A549 (cell line): Measurements from ENCODE around the gene KCNG3. TPM values are rescaled to one million over a fixed set of nuclear protein-coding genes. Genes with fewer than 3 reads are reported as not detected.

Experiments
- ATAC-seq, 2 experiments: fragments of 200-7000 bp in 1 of 2; fragments of >200 bp in 1 of 2; cut with Nextera tagmentation in 1 of 2; cut with Tn5 transposase in 1 of 2; 3 replicates each; pipeline versions ENCODE4 v1.8.0 to v1.9.1; 2018 to 2020; ENCODE audit warnings: mild to moderate bottlenecking in 1 of 2, moderate library complexity in 1 of 2
- CTCF ChIA-PET: fragments of 300-600 bp; sonication (Branson Sonifier 250); formaldehyde crosslinking; extraction: SDS; loops from one replicate; lab custom pipeline; 2021; ENCODE audit warnings: antibody characterized with exemption, inconsistent platforms; lab: Yijun Ruan, JAX
- POLR2A ChIA-PET: fragments of 350-600 bp; formaldehyde crosslinking; extraction: SDS; loops from one replicate; lab custom pipeline; 2021; ENCODE audit warnings: antibody characterized with exemption, inconsistent platforms; lab: Yijun Ruan, JAX
- DNase-seq, 2 experiments: peaks; one replicate each; pipeline versions ENCODE4 v3.0.0 to v3.0.0-alpha.2; 2011 to 2016; ENCODE audit warnings: low read depth in 1 of 2, low spot score in 1 of 2
- FAIRE-seq: peaks from 2 replicates; lab custom pipeline; 2011; peaks lifted over from hg19 to GRCh38; lab: Jason Lieb, UNC
- H3K27ac ChIP-seq, 2 experiments: fragments of >200 bp; sonication (Bioruptor Twin); formaldehyde crosslinking; 3 replicates each; pipeline ENCODE4 v1.5.1; 2016 to 2017
- H3K4me1 ChIP-seq: fragments of >200 bp; sonication (Bioruptor Twin); formaldehyde crosslinking; 3 replicates; pipeline ENCODE4 v1.6.1; 2016
- H3K4me2 ChIP-seq: fragments of >200 bp; sonication (Bioruptor Twin); formaldehyde crosslinking; 3 replicates; pipeline ENCODE4 v1.6.1; 2016
- H3K4me3 ChIP-seq: fragments of >200 bp; sonication (Bioruptor Twin); formaldehyde crosslinking; 3 replicates; pipeline ENCODE4 v1.5.1; 2016
- H3K9me3 ChIP-seq: fragments of >200 bp; sonication (Bioruptor Twin); formaldehyde crosslinking; 3 replicates; pipeline ENCODE4 v1.6.1; 2016
- ATOH8 ChIP-seq: fragments of 250-450 bp; sonication (Bioruptor Pico); IDR thresholded peaks from 2 replicates; pipeline ENCODE4 v1.5.0; 2020; ENCODE audit warnings: low read depth, mild to moderate bottlenecking, moderate library complexity
- BHLHE40 ChIP-seq: IDR thresholded peaks from 2 replicates; pipeline ENCODE4 v1.6.1; 2012; ENCODE audit warnings: low read depth, low read length, inconsistent platforms
- CBX2 ChIP-seq: fragments of 200-600 bp; sonication (generic); IDR thresholded peaks from 2 replicates; pipeline ENCODE4 v1.6.1; 2016; ENCODE audit warnings: low read depth, mild to moderate bottlenecking, borderline replicate concordance
- CBX8 ChIP-seq: fragments of 200-600 bp; sonication (generic); IDR thresholded peaks from 2 replicates; pipeline ENCODE4 v1.6.1; 2016
- CEBPB ChIP-seq, 2 experiments: fragments of >200 bp in 1 of 2; sonication (Bioruptor Twin) in 1 of 2; formaldehyde crosslinking in 1 of 2; IDR thresholded peaks; 2 replicates each; pipeline ENCODE4 v1.6.1; 2012 to 2016
- CHD2 ChIP-seq: fragments of 150-350 bp; IDR thresholded peaks from 2 replicates; pipeline ENCODE4 v1.6.1; 2014; ENCODE audit warnings: low read length; ENCODE audit not compliant: partially characterized antibody
- EHF ChIP-seq: fragments of 250-450 bp; sonication (Bioruptor Pico); IDR thresholded peaks from 2 replicates; pipeline ENCODE4 v1.5.0; 2020; ENCODE audit warnings: mild to moderate bottlenecking
- FOXS1 ChIP-seq: fragments of 250-450 bp; sonication (Bioruptor Pico); IDR thresholded peaks from 2 replicates; pipeline ENCODE4 v1.5.0; 2020; ENCODE audit warnings: mild to moderate bottlenecking, moderate library complexity
- GATA3 ChIP-seq: IDR thresholded peaks from 2 replicates; pipeline ENCODE4 v1.6.1; 2012; ENCODE audit warnings: borderline replicate concordance
- HEYL ChIP-seq: fragments of 250-450 bp; sonication (Bioruptor Pico); IDR thresholded peaks from 2 replicates; pipeline ENCODE4 v1.8.0; 2021; ENCODE audit warnings: mild to moderate bottlenecking, moderate library complexity
- HMGXB4 ChIP-seq: fragments of 250-450 bp; sonication (Bioruptor Pico); IDR thresholded peaks from 2 replicates; pipeline ENCODE4 v1.5.0; 2021; ENCODE audit warnings: mild to moderate bottlenecking, moderate library complexity, borderline replicate concordance
- JUNB ChIP-seq: fragments of >200 bp; sonication (Bioruptor Twin); formaldehyde crosslinking; IDR thresholded peaks from 2 replicates; pipeline ENCODE4 v1.6.1; 2016
- KDM1A ChIP-seq: fragments of 200-600 bp; sonication (generic); IDR thresholded peaks from 2 replicates; pipeline ENCODE4 v1.6.1; 2016; ENCODE audit warnings: low read depth, mild to moderate bottlenecking
- KDM5A ChIP-seq: fragments of 200-600 bp; sonication (generic); IDR thresholded peaks from 2 replicates; pipeline ENCODE4 v1.6.1; 2016; ENCODE audit warnings: antibody characterized with exemption, mild to moderate bottlenecking
- MAX ChIP-seq: IDR thresholded peaks from 2 replicates; pipeline ENCODE4 v1.6.1; 2012
- MYC ChIP-seq: IDR thresholded peaks from 2 replicates; pipeline ENCODE4 v1.6.1; 2012; ENCODE audit warnings: mild to moderate bottlenecking, inconsistent platforms, low read length, improper control_type of control experiment, borderline replicate concordance
- NR3C1 ChIP-seq: fragments of >200 bp; sonication (Bioruptor Twin); formaldehyde crosslinking; IDR thresholded peaks from 3 replicates; pipeline ENCODE4 v1.6.1; 2017
- PBX3 ChIP-seq: IDR thresholded peaks from 2 replicates; pipeline ENCODE4 v1.6.1; 2012
- RAD21 ChIP-seq, 2 experiments: fragments of >200 bp in 1 of 2; sonication (Bioruptor Twin) in 1 of 2; formaldehyde crosslinking in 1 of 2; IDR thresholded peaks in 1 of 2; conservative IDR thresholded peaks in 1 of 2; 2 replicates in 1 of 2; 3 replicates in 1 of 2; pipeline ENCODE4 v1.6.1; 2012 to 2018; ENCODE audit warnings: inconsistent platforms in 1 of 2
- REST ChIP-seq: fragments of 200-600 bp; sonication (generic); IDR thresholded peaks from 2 replicates; pipeline ENCODE4 v1.6.1; 2016; ENCODE audit warnings: antibody characterized with exemption, mild to moderate bottlenecking, moderate library complexity
- RFX5 ChIP-seq: fragments of 450-650 bp; IDR thresholded peaks from 2 replicates; pipeline ENCODE4 v1.7.1; 2014; ENCODE audit warnings: antibody characterized with exemption, mild to moderate bottlenecking, moderate library complexity
- RNF2 ChIP-seq: fragments of 200-600 bp; sonication (generic); IDR thresholded peaks from 2 replicates; pipeline ENCODE4 v1.6.1; 2016; ENCODE audit warnings: low read depth, mild to moderate bottlenecking, antibody characterized with exemption, moderate library complexity, borderline replicate concordance
- SREBF2 ChIP-seq: fragments of 450-650 bp; IDR thresholded peaks from 2 replicates; pipeline ENCODE4 v1.6.1; 2014; ENCODE audit warnings: mild to moderate bottlenecking, moderate library complexity
- TP53 ChIP-seq: fragments of 250-450 bp; sonication (Bioruptor Pico); IDR thresholded peaks from 2 replicates; pipeline ENCODE4 v1.5.0; 2021; ENCODE audit warnings: mild to moderate bottlenecking, moderate library complexity
- ZC3H11A ChIP-seq: fragments of 450-650 bp; IDR thresholded peaks from 2 replicates; pipeline ENCODE4 v1.6.1; 2014; ENCODE audit warnings: antibody characterized with exemption, mild to moderate bottlenecking
- ZNF302 ChIP-seq: fragments of 250-450 bp; sonication (Bioruptor Pico); IDR thresholded peaks from 2 replicates; pipeline ENCODE4 v1.9.0; 2021; ENCODE audit warnings: inconsistent platforms, mild to moderate bottlenecking, moderate library complexity
- ZSCAN20 ChIP-seq: fragments of 250-450 bp; sonication (Bioruptor Pico); IDR thresholded peaks from 2 replicates; pipeline ENCODE4 v1.8.0; 2022; ENCODE audit warnings: mild to moderate bottlenecking, moderate library complexity
- WGBS: methylation state at CpG from one replicate; pipeline ENCODE4 v1.1.6; 2017; ENCODE audit errors: missing lambda C conversion rate; 5-methylcytosine and 5-hydroxymethylcytosine counted together
- polyA plus RNA-seq, 4 experiments: library from polyadenylated mRNA; depleted of rRNA in 3 of 4; stranded (reverse); fragments of >200 nt; fragmentation: RNase III in 1 of 4; extraction: RNeasy Plus Mini Kit Qiagen cat#74134 plus additional on column Dnase treatment in 1 of 4; gene quantifications; 2 replicates in 3 of 4; 3 replicates in 1 of 4; pipeline ENCODE4 v1.2.3, GENCODE V29; 2011 to 2017

The KCNG3 gene
- polyA plus RNA-seq, 2 of the 4 experiments (the other 2 are of a cell fraction) = 0.67 to 0.70 TPM

- no peak for DNase-seq
- H3K4me1 ChIP-seq = 0 out of 3 replicates have a peak, but pooled peaks cover 4% of the 10 kb centered on the region
- CTCF ChIA-PET = interaction anchor here (1.2 kb wide), 1 partner anchor 101 kb away, joined by 3 read pairs; no protein-coding TSS in a partner anchor
- no peaks in the 10 kb centered on the region for H3K9me3 ChIP-seq
- H3K27ac ChIP-seq = no peak overlapping the region
- no peak for FAIRE-seq
- WGBS = 75% methylated on average over 5 of the region's 5 CpGs
- POLR2A ChIA-PET = no interaction called here
- no peak overlapping the region for H3K4me2 ChIP-seq
- TF ChIP-seq PBX3 (no peak), ATOH8 (CRISPR knock-in tag) (no peak), ZNF302 (CRISPR knock-in tag) (no peak), FOXS1 (CRISPR knock-in tag) (no peak), CEBPB (IDR thresholded peaks at IDR 0.05) (no peak), MAX (no peak), BHLHE40 (no peak), KDM5A (no peak), HMGXB4 (CRISPR knock-in tag) (no peak)
- no peak overlapping the region for H3K4me3 ChIP-seq
- ATAC-seq = no peak; a peak in 1 of 6 replicates
Measured at GRCh38 chr2:42443718-42444399, 49.9 kb downstream of the KCNG3 start.

- DNase-seq = no peak
- FAIRE-seq = peak; percentile 32
- WGBS = 73% methylated on average over 2 of the region's 2 CpGs
- ChIA-PET CTCF (no interaction called here), POLR2A (no interaction called here)
- Histone ChIP-seq H3K9me3 (no peaks in the 10 kb centered on the region), H3K4me3 (no peak overlapping the region), H3K4me2 (no peak overlapping the region), H3K4me1 (0 out of 3 replicates have a peak, but pooled peaks cover 4% of the 10 kb centered on the region), H3K27ac (no peak overlapping the region)
- no peak for TF ChIP-seq EHF (CRISPR knock-in tag)
- no peak for TF ChIP-seq HEYL (CRISPR knock-in tag)
- TF ChIP-seq JUNB = no peak
- TF ChIP-seq ZNF302 (CRISPR knock-in tag) = no peak
- no peak for TF ChIP-seq KDM5A
- TF ChIP-seq CHD2 = no peak
- no peak for TF ChIP-seq NR3C1
- TF ChIP-seq CBX8 = no peak
- TF ChIP-seq ATOH8 (CRISPR knock-in tag) = no peak
- TF ChIP-seq ZC3H11A = no peak
- TF ChIP-seq ZSCAN20 = no peak
- ATAC-seq = no peak
Measured at GRCh38 chr2:42442774-42443173, 51.0 kb downstream of the KCNG3 start.

GRCh38 chr2:42438685-42439084 is 55.1 kb downstream of the KCNG3 start:
- Histone ChIP-seq H3K4me1 (no peaks in the 10 kb centered on the region), H3K4me2 (no peak overlapping the region), H3K9me3 (no peaks in the 10 kb centered on the region), H3K27ac (no peak overlapping the region), H3K4me3 (no peak overlapping the region)
- DNase-seq (no peak), FAIRE-seq (no peak), ATAC-seq (no peak)
- CTCF ChIA-PET = no interaction called here
- POLR2A ChIA-PET = no interaction called here
- TF ChIP-seq KDM1A = no peak
- no peak for TF ChIP-seq RNF2
- no peak for TF ChIP-seq GATA3
- no peak for TF ChIP-seq MYC
- no peak for TF ChIP-seq EHF (CRISPR knock-in tag)
- no peak for TF ChIP-seq REST
- TF ChIP-seq TP53 = no peak
- no peak for TF ChIP-seq CBX2
- TF ChIP-seq RAD21 (conservative IDR thresholded peaks at IDR 0.05 in 1 of 2, IDR thresholded peaks at IDR 0.05 in 1 of 2) = no peak
- no peak for TF ChIP-seq SREBF2
- TF ChIP-seq RFX5 = no peak
